Right cardiac atrium (tissue), 5 donors: ENCODE results near the gene CDK5RAP2. TPM values are rescaled to one million over a fixed set of nuclear protein-coding genes. Genes with fewer than 3 reads are reported as not detected.
"Not testable (repeated sequence)": the region's sequence is repeated elsewhere in the genome, so short reads cannot be mapped to it uniquely, and the experiment has no call there.

ENCODE experiments used
- ATAC-seq, 2 donors: fragments of 200-7000 bp; cut with Tn5 transposase; one replicate each; pipeline versions ENCODE4 v1.8.0 to v1.9.1; 2020; ENCODE audit warnings: moderate library complexity in 2 of 2, mild to moderate bottlenecking in 1 of 2
- DNase-seq, 3 donors: peaks; one replicate each; pipeline ENCODE4 v3.0.0-alpha.2; 2020
- H3K27ac ChIP-seq: one replicate; pipeline ENCODE4 v1.5.1; 2013; ENCODE audit warnings: mild to moderate bottlenecking, low read length, control low read depth, moderate library complexity
- H3K27me3 ChIP-seq: one replicate; pipeline ENCODE4 v1.6.1; 2013; ENCODE audit not compliant: control insufficient read depth, insufficient read depth
- H3K4me1 ChIP-seq: one replicate; pipeline ENCODE4 v1.6.1; 2013; ENCODE audit warnings: low read length; ENCODE audit not compliant: control insufficient read depth, insufficient read depth
- H3K4me3 ChIP-seq: one replicate; pipeline ENCODE4 v1.5.1; 2013; ENCODE audit warnings: low read length, control low read depth
- H3K9me3 ChIP-seq: one replicate; pipeline ENCODE4 v1.6.1; 2013; ENCODE audit warnings: low read length; ENCODE audit not compliant: control insufficient read depth
- WGBS: extraction: QIAGEN DNeasy Blood & Tissue Kit; methylation state at CpG from one replicate; pipeline ENCODE4 v1.1.7; 2013; 5-methylcytosine and 5-hydroxymethylcytosine counted together
- intact Hi-C, 4 donors: fragments of 100-400 bp; cut with DNase I; formaldehyde crosslinking; loops; one replicate each; pipeline versions ENCODE4 v1.11.0 to v1.14.0; 2022 to 2023
- polyA plus RNA-seq: library from polyadenylated mRNA; stranded (reverse); fragments of 200-250 nt; gene quantifications from one replicate; pipeline ENCODE4 v1.2.3, GENCODE V29; 2013
- total RNA-seq, 4 donors: library from RNA; stranded (reverse); fragmentation: NEBNext Ultra II Directional; extraction: Animal tissue kit (Norgen Biotek cat#: 25700); gene quantifications; one replicate each; pipeline ENCODE4 v1.2.1, GENCODE V29; 2021
- donor health status: healthy with polysubstance abuse.
- donor health status: DM: no; HTN: yes; CAD: no.
- donor health status: DM: no; HTN: no; CAD: no.
- donor health status: DM: no; HTN: yes; CAD: no; lungs with severe emphysema.
- donor health status: DM: yes; HTN: yes; CAD: no.

The CDK5RAP2 gene
- total and polyA plus RNA-seq, 5 donors = 28.0 to 63.6 (median 46.3) TPM

GRCh38 chr9:120542701-120543490, 37.1 kb downstream of the CDK5RAP2 start:
- Histone ChIP-seq H3K9me3 (no peaks in the 10 kb centered on the region), H3K4me1 (no peaks in the 10 kb centered on the region), H3K27ac (no peak overlapping the region), H3K4me3 (no peak overlapping the region), H3K27me3 (no peaks in the 10 kb centered on the region)
- no peak for DNase-seq
- intact Hi-C loops = no loop called here
- no peak for ATAC-seq
- WGBS = 91% methylated on average over 7 of the region's 7 CpGs

GRCh38 chr9:120541921-120542320, 38.0 kb downstream of the CDK5RAP2 start:
- Histone ChIP-seq H3K27me3 (no peaks in the 10 kb centered on the region), H3K9me3 (no peaks in the 10 kb centered on the region), H3K4me3 (no peak overlapping the region), H3K27ac (no peak overlapping the region), H3K4me1 (no peaks in the 10 kb centered on the region)
- intact Hi-C loops = no loop called here
- ATAC-seq (no peak), DNase-seq (no peak)
- 82% methylated on average over 2 of the region's 2 CpGs for WGBS

GRCh38 chr9:120539951-120540350, 40.0 kb downstream of the CDK5RAP2 start:
- Histone ChIP-seq H3K9me3 (no peaks in the 10 kb centered on the region), H3K27me3 (no peaks in the 10 kb centered on the region), H3K27ac (no peak overlapping the region), H3K4me1 (no peaks in the 10 kb centered on the region), H3K4me3 (no peak overlapping the region)
- DNase-seq (no peak), ATAC-seq (peak in 1 of 2 donors; percentile 56)
- 91% methylated on average over 9 of the region's 9 CpGs for WGBS
- intact Hi-C loops = no loop called here

GRCh38 chr9:120538339-120538738, 41.6 kb downstream of the CDK5RAP2 start:
- Histone ChIP-seq H3K4me3 (no peak overlapping the region), H3K9me3 (no peaks in the 10 kb centered on the region), H3K4me1 (no peaks in the 10 kb centered on the region), H3K27me3 (no peaks in the 10 kb centered on the region), H3K27ac (no peak overlapping the region)
- DNase-seq (no peak), ATAC-seq (peak in 1 of 2 donors; percentile 67)
- intact Hi-C loops = no loop called here
- 60% methylated on average over 3 of the region's 3 CpGs for whole genome bisulfite sequencing

GRCh38 chr9:120536949-120537640, 42.9 kb downstream of the CDK5RAP2 start:
- Histone ChIP-seq H3K4me1 (no peaks in the 10 kb centered on the region), H3K27ac (no peak overlapping the region), H3K27me3 (no peaks in the 10 kb centered on the region), H3K4me3 (no peak overlapping the region), H3K9me3 (no peaks in the 10 kb centered on the region)
- ATAC-seq (no peak), DNase-seq (no peak)
- 78% methylated on average over 5 of the region's 5 CpGs for WGBS
- intact Hi-C loops = no loop called here

- H3K4me3 ChIP-seq = no peak overlapping the region
- no peaks in the 10 kb centered on the region for H3K9me3 ChIP-seq
- ATAC-seq = no peak
- H3K27me3 ChIP-seq = no peaks in the 10 kb centered on the region
- H3K4me1 ChIP-seq = no peaks in the 10 kb centered on the region
- intact Hi-C loops = no loop called here
- no peak overlapping the region for H3K27ac ChIP-seq
- 82% methylated on average over 6 of the region's 6 CpGs for WGBS
- no peak for DNase-seq
These were observed 43.9 kb downstream of the CDK5RAP2 start for GRCh38 chr9:120536094-120536493.

GRCh38 chr9:120534266-120534665, 45.7 kb downstream of the CDK5RAP2 start:
- WGBS = 67% methylated on average over 2 of the region's 2 CpGs
- no peak for DNase-seq
- Histone ChIP-seq H3K4me3 (no peak overlapping the region), H3K9me3 (no peaks in the 10 kb centered on the region), H3K27me3 (no peaks in the 10 kb centered on the region), H3K27ac (no peak overlapping the region), H3K4me1 (no peaks in the 10 kb centered on the region)
- intact Hi-C loops = no loop called here
- ATAC-seq = no peak

GRCh38 chr9:120532891-120533290, 47.1 kb downstream of the CDK5RAP2 start:
- Histone ChIP-seq H3K4me1 (no peaks in the 10 kb centered on the region), H3K9me3 (no peaks in the 10 kb centered on the region), H3K27me3 (no peaks in the 10 kb centered on the region), H3K4me3 (no peak overlapping the region), H3K27ac (no peak overlapping the region)
- intact Hi-C loops = no loop called here
- 92% methylated on average over 10 of the region's 10 CpGs for WGBS
- DNase-seq (no peak), ATAC-seq (no peak)

- peak in 1 of 3 donors; percentile 22 for DNase-seq
- no peak overlapping the region for H3K27ac ChIP-seq
- no peaks in the 10 kb centered on the region for H3K4me1 ChIP-seq
- intact Hi-C loops = no loop called here
- H3K9me3 ChIP-seq = no peaks in the 10 kb centered on the region
- H3K4me3 ChIP-seq = no peak overlapping the region
- peak; percentile 47 to 70 for ATAC-seq
- no peaks in the 10 kb centered on the region for H3K27me3 ChIP-seq
- 89% methylated on average over 6 of the region's 6 CpGs for WGBS
These were observed 47.5 kb downstream of the CDK5RAP2 start for GRCh38 chr9:120532475-120532874.

GRCh38 chr9:120531683-120532300, 48.2 kb downstream of the CDK5RAP2 start:
- WGBS = 84% methylated on average over 2 of the region's 2 CpGs
- DNase-seq (no peak), ATAC-seq (peak in 1 of 2 donors; percentile 27)
- Histone ChIP-seq H3K27ac (no peak overlapping the region), H3K4me1 (no peaks in the 10 kb centered on the region), H3K9me3 (no peaks in the 10 kb centered on the region), H3K4me3 (no peak overlapping the region), H3K27me3 (no peaks in the 10 kb centered on the region)
- intact Hi-C loops = no loop called here

GRCh38 chr9:120530220-120530832, 49.6 kb downstream of the CDK5RAP2 start:
- DNase-seq = not testable (repeated sequence)

More at GRCh38 chr9:120530220-120530832, 49.6 kb downstream of the CDK5RAP2 start:
- peak in 1 of 2 donors; percentile 19 for ATAC-seq
- 76% methylated on average over 6 of the region's 6 CpGs for whole genome bisulfite sequencing
- H3K4me1 ChIP-seq, H3K4me3 ChIP-seq, H3K27ac ChIP-seq, H3K9me3 ChIP-seq, H3K27me3 ChIP-seq, intact Hi-C loops: not testable (repeated sequence)
